HG03280 (cell line): ENCODE results near the gene EP400.

Source experiments
- ATAC-seq: cut with Tn5 transposase; IDR thresholded peaks from one replicate; pipeline ENCODE4 v1.9.1; 2021; ENCODE audit warnings: mild to moderate bottlenecking, moderate library complexity; ENCODE audit not compliant: unreplicated experiment

Gene EP400

GRCh38 chr12:132062481-132062880 lies 112.7 kb downstream of the EP400 start:
- no peak for ATAC-seq

GRCh38 chr12:132063491-132063890 lies 113.7 kb downstream of the EP400 start:
- no peak for ATAC-seq

- ATAC-seq, result no peak
Observed at GRCh38 chr12:132064631-132065030, 114.9 kb downstream of the EP400 start.

GRCh38 chr12:132065203-132065602 lies 115.5 kb downstream of the EP400 start:
- ATAC-seq, result no peak

- ATAC-seq, result no peak
Observed at GRCh38 chr12:132065609-132066344, 116.0 kb downstream of the EP400 start.

GRCh38 chr12:132066345-132066685 lies 116.6 kb downstream of the EP400 start:
- ATAC-seq, result no peak

GRCh38 chr12:132066749-132067148 lies 117.0 kb downstream of the EP400 start:
- ATAC-seq, result no peak

GRCh38 chr12:132067182-132067581 lies 117.4 kb downstream of the EP400 start:
- ATAC-seq, result no peak

GRCh38 chr12:132068250-132068649 lies 118.5 kb downstream of the EP400 start:
- ATAC-seq, result no peak

- ATAC-seq, result no peak
Observed at GRCh38 chr12:132069336-132069985, 119.7 kb downstream of the EP400 start.

GRCh38 chr12:132070298-132070697 lies 120.6 kb downstream of the EP400 start:
- ATAC-seq, result no peak

- ATAC-seq, result peak; percentile 78
Observed at GRCh38 chr12:132071040-132071810, 121.5 kb downstream of the EP400 start.

GRCh38 chr12:132071830-132072384 lies 122.2 kb downstream of the EP400 start:
- no peak for ATAC-seq

- ATAC-seq, result no peak
Observed at GRCh38 chr12:132074216-132074615, 124.5 kb downstream of the EP400 start.

GRCh38 chr12:132075026-132075713 lies 125.4 kb downstream of the EP400 start:
- ATAC-seq, result no peak

GRCh38 chr12:132075714-132076553 lies 126.2 kb downstream of the EP400 start:
- ATAC-seq, result no peak

GRCh38 chr12:132076711-132077110 lies 127.0 kb downstream of the EP400 start:
- ATAC-seq, result no peak

- ATAC-seq, result no peak
Observed at GRCh38 chr12:132077322-132078100, 127.8 kb downstream of the EP400 start.

GRCh38 chr12:132078190-132078589 lies 128.4 kb downstream of the EP400 start:
- no peak for ATAC-seq
